ENCODE results near the gene SMS.
"Not testable (repeated sequence)": the region's sequence is repeated elsewhere in the genome, so short reads cannot be mapped to it uniquely, and the experiment has no call there.

SMS gene

DNA sequence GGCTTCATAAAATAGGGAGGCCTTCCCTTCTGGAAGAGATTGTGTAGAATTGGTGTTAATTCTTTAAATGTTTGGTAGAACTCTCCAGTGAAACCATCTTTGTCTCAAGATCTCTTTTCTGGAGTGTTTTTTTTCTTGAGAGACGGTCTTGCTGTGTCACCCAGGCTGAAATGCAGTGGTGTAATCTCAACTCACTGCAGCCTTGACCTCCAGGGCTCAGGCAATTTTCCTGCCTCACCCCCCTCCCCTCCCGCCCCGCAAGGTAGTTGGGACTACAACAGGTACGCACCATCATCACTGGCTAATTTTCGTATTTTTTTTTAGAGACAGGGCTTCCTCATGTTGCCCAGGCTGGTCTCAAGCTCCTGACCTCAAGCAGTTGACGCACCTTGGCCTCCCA lies 12.1 kb downstream of the SMS start:
- DNase-seq (ENCODE audit: low read depth): no peak

DNA sequence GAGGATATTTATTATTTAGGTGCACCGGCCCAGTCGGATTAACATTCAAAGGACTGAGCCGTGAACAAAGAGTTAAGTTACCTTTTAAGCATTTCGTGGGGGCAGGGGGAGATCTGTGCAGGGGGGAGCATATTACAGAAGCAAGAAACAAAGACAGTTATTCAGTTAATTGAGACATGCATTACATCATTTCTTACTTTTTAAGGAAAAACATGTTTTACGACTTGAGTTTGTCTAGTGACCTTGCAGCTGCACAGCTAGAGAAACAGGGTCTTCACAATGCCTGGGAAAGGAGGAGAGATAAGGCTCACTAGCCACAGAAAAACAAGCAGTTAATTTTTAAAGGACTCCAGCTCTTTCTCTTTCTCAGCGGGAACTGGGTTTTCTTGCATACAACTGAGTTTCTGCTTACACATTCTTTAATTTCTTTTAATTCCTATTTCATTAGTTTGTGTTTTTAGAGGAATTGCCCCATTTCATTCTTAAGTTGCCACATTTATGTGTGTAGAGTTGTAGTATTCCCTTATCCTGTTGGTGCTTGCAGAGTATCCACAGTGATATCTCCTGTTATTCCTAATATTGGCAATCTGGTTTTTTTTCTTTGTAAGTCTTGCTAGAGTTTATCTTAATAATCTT lies 12.8 kb downstream of the SMS start:
- not testable (repeated sequence) for DNase-seq (ENCODE audit: low read depth)

DNA sequence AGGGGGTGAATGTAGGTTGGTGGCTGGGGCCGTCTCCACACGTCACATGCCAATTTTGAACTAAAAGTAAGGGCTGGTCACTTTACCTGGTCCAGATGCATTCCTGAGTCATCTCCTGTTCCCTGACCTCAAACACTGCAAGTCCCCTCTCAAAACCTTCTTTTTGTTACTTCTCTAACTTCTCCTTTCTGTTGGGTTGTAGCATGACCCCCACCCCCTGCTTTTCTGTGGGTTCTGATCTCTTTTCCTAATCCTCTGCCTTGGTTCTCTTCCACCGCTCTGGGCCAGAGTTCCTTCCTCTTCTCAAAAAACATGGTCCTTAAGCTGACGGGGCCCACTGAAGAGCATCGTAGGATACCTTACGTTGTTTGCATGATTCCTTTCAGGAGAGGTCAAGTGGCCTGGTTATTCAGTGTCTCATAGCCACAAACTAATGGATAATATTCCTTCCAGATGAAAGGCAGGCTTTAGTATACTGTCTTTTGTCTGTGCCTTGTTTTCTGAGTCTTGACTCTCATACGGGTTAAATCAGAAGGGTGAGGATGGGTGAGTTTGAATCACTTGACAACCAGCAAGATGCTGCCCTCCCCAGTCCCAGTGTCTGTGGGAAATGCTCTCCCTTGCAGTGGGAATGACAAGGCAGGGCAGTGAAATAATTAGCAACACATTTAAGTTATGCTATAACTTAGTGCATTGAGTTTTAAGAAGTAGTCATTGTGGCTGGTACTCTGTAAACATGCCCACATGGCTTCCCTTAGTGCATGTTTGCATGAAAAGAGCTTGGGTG lies 15.1 kb downstream of the SMS start:
- DNase-seq (ENCODE audit: low read depth): no peak

DNA sequence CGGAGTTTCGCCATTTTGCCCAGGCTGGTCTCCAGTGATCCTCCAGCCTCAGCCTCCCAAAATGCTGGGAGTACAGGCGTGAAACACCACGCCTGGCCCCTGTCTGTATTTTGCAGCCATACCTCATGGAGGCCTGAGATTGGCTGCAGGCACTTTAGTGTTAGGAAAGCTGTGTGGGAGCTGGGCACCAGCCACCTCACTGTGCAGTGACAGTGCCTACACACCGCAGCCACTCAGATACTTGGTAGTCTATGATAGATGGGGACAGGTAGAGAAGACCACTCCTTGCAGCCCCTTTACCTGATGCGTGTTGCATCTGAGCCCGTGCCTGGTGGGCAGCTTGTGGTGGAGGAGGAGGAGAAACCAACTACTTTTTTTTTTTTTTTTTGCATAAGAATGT lies 16.3 kb downstream of the SMS start:
- DNase-seq (ENCODE audit: low read depth): no peak

DNA sequence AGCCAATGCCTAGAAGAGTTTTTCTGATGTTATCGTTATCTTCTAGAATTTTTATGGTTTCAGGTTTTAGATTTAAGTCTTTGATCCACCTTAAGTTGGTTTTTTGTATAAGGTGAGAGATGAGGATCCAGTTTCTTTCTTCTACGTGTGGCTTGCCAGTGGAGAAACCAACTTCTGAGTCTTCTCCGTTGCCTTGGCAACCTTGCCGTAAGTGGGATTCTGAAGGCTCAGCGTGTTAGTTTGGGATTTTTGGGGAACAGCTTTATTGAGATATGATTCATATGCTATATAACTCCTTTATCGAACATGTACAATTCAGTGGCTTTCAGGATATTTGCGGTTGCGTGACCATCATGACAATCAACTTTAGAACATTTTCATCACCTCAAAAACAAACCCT lies 17.7 kb downstream of the SMS start:
- no peak for DNase-seq (ENCODE audit: low read depth)

DNA sequence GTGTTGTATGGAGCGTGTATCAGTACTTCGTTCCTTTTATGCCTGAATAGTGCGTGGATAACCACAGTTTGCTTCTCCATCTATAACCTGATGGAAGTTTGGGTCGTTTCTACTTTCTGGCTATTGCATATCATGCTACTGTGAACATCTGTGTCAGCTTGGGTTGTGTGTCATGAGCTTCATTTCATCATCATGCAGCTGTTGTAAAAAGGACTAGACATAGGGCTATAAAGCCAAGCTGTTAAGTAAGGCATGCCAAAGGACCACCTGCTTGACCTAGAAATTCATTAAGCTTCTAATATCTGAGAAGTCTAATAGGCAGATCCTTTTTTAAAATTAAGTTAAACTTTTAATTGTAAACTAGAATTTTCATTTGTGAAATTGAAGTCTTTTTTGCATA lies 18.4 kb downstream of the SMS start:
- no peak for DNase-seq (ENCODE audit: low read depth)

DNA sequence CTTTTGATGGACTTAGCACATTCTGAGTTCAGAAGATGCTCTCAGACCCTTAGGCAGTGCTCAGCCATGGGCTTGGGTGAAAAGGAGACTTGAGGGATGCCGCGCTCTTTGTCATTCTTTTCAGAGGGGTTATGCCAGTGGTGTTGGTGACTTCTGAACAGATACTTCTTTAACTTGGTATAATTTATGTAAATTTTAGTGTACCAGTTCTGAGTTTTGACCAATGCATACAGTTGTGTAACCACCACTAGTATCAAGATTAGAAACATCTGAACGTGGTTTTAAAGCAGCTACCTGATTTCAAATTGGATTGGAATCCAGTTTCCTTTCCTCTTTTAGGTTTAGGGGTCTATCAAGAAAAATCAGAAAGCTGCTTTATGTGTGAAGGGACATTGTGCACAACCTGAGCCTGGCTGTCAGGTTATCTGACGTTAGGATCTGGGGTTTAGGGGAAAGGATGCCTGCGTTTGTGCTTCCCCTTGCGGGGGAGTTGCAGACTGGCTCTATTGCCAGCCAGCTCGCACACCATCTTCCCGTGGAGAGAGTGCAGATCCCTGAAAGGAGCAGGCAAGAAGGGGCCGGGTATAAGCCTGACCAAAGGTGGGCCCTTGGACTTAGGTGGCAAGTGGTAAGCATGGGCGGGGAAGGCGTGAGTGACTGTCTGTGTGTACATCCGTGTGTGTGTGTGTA lies 19.0 kb downstream of the SMS start:
- no peak for DNase-seq (ENCODE audit: low read depth)

DNA sequence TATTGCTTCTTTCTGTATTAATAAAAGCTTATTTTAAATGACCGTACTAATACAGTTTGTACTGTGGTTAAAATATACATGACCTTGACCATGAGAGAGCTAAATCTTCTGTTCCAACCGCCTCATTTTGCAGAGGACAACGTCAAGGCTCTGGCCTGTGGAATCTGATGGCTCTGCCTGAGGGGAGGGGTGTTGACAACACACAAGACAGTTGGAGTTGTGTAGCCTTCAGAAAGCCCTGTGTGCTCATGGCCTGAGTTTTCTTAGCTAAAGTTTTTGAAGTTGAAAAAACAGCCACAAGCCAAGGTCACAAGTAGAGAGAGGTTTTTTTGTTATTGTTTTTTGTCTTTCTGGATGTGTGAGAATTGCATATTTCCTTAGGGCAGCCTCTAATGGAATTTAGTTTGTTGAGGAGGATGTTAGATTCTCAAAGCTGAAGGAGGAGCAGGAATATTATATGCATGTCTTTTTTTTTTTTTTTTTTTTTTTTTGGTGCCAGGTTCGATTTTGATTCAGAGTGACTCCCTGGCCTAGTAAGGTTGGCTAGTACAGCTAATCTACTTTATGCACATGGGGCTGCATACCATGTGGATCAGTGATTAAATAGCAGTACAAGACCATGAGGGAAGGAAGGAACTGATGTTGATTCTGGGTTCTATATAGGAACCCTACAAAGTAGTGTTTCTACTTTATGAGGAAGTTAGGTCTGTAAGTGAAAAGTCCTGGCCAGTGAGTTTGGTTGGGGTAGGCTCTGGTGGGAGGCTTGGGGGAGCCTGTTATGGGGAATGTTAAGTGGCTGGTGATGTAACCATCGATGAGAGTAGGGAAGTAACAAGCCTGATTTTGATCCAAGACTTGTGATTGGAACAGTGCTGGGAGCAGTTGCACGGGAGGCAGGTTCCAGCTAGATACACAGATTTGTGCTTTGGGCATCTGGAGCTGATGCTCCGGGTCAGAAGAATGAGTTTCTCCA lies 20.3 kb downstream of the SMS start:
- DNase-seq (ENCODE audit: low read depth): no peak

DNA sequence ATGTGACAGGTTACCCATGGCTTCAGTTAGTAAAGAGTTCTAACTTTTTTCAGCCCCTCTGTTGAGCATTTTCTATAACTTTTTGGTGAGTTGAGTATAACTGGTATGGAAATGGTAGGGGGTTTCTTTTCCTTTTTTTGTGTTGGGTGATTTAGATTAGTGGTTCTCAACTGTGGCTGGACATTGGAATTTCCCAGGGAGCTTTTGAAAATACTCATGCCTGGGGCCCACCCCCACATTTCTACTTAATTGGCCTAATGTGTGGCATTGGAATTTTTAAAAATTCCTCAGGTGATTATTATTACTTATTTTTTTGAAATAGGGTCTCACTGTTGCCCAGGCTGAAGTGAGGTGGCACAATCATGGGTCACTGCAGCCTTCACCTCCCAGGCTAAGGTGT lies 21.9 kb downstream of the SMS start:
- no peak for DNase-seq (ENCODE audit: low read depth)

DNA sequence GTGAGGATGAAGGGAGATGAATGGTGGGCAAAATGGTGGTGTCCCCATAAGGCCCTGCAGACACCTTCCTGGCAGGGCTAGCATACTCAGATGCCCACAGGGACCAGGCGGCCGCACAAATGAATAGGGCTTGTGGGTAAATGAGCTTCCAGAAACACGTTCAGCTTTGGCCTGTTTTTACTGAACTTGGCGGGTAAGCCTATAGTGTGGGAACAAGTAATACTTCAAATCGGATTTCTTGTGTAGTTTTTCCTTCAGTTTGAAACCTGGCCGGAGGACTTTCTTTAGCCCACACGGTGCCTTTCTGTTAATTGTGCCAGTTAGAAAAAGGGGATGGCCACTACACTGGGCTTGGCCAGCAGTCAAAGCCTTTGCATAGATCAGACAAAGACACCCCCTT lies 22.8 kb downstream of the SMS start:
- DNase-seq (ENCODE audit: low read depth): no peak

DNA sequence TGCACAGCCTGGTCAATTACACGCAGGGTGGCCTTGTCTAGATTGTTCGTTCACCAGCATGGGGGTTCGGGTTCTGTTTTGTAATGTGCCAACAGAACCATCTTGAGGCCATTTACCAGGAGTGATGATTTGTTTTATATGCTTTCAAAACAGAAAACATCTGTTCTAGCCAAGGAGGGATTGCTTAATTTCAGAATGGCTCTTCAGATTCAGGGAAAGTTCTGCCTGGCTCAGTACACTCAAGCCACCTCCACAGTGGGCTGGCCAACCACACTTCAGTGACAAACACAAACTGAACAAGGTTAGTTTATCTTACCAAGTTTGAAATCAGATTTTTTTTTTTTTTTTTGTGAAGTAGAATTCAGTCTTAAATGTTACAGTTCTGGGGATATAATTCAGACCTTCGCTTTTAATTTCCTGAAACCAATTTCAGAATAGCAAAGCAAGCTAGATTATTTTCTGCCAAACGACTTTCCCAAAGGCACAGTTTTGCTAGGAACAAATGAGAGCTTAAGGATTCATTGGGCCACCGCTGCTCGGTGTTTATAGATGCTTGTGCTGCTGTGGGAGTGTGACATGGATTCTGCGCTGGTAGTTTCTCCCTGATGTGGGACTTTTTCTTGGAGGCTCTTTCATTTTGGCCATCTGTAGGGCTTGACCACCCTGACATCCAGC lies 23.4 kb downstream of the SMS start:
- DNase-seq (ENCODE audit: low read depth): no peak

DNA sequence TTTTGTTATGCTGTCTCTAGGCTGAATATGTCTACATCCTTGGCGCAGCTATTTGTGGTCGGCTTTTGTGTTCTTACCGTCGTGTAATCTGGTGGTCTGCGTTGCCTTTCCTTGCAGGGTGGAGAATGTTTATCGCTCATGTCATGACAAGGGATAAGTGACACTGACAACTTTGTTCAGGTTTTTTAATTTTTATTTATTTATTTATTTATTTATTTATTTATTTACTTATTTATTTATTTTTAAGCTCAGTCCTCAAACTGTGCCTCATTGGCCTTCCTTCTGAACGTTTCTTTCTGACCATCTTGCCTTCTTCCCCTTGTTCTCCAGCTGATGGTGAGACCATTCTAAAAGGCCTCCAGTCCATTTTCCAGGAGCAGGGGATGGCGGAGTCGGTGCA lies 26.4 kb downstream of the SMS start:
- no peak for DNase-seq (ENCODE audit: low read depth)

DNA sequence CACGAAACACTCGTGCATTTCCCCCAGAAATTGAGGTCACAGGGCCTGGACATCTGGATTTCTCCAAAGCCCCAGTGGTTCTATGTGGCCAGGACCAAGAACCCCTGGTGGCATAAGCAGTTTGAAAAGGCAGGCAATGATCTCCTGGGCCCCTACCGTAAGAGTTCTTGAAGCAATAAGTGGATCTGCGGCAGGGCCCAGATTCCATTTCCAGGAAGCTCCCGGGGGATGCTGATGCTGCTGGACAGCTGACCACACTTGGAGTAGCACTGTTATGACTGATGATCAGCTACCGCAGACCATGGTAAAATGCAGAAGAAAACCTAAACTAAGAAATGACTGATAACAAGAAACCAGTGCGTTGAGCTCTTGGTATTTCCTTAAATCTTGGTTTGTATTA lies 27.8 kb downstream of the SMS start:
- no peak for DNase-seq (ENCODE audit: low read depth)

DNA sequence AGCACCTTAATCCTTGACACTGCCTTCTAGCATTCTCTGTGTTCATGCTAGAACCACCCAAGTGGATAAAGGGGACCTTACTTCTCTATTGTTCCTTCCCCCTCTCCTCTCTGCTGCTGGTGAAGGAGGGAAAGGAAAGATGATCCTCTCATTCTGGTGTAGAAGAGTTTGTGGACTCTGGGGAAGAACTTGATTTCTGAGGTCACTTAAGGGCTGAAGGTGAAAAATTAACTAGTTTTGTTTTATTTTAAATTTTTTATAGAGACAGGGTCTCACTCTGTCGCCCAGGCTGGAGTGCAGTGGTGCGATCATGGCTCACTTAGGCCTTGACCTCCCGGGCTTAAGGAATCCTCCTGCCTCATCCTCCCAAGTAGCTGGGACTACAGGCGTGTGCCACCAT lies 29.8 kb downstream of the SMS start:
- no peak for DNase-seq (ENCODE audit: low read depth)

DNA sequence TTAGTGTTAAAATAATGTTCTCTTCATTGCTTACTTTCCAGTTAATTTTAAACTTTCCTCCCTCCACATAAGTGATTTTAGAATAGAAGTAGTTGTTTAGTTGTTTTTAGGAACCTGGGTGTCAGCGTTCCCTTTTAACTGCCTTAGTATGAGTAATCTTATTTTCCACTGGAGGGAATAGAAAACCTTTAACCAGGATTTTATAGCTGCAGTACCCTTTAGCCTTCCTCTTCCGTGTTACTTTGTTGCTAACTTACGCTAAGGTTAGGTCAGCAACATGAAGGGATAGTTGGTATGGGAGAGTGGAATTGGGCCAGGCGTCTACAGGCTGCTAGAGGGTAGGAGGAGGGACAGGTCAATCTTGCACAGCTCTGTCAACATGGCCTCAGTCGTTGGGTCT lies 31.5 kb downstream of the SMS start:
- no peak for DNase-seq (ENCODE audit: low read depth)

DNA sequence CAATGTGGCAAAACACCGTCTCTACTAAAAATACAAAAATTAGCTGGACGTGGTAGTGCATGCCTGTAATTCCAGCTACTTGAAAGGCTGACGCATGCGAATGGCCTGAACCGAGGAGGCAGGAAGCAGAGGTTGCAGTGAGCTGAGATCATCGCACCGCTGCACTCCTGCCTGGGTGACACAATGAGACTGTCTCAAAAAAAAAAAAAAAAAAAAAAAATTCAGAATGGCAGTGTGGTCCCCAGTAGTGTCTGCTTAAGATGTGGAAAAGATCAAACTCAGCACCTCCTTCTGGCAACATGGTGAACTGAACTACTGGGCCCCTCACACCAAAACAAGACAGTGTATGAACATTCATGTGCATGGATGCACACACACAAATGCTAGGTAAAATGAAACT lies 32.2 kb downstream of the SMS start:
- peak; percentile 7 for DNase-seq (ENCODE audit: low read depth)

DNA sequence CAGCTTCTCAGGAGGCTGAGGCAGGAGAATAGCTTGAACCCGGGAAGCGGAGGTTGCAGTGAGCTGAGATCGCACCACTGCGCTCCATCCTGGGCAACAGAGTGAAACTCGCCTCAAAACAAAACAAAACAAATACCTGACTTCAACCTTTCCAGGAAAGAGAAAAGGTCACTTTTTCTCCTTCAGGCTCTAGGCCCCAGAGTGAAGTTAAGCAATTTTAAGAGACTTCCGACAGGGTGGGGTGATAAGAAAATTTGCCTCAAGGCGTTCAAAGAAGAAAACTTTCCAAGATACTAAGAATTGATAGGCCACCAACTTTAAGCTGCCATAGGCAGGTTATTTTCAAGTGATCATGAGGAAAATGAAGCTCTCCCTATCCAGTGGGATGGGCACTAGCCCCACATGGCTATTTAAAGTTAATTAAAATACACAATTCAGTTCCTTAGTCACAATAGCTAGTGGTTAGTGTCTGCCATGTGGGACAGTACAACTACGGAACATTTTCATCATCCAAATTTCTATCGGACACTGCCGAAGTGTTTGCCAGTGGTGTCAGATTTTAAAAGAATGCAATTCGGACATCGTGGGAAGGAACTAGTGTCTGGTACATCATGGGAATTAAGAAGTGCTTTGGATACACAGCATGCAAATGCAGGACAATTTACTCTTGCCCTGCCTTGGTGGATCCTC lies 33.0 kb downstream of the SMS start:
- no peak for DNase-seq (ENCODE audit: low read depth)

DNA sequence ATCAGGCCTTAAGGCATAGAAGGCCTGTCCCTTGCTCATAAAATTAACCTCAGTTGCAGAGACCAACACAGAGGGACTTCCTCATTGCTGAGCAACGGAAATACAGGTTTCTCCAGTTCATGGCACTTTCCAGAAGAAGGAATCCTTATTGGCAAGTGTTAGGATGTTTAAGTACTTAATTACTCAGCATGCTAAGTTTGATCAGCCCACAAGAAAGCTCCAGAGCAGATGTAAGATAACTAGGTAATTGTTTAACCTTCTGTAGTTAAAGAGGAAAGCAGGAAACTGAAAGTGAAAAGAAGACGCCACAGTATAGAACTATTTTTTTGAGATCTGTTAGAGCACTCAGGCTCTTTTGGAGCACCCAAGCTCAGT lies 33.5 kb downstream of the SMS start:
- no peak for DNase-seq (ENCODE audit: low read depth)

DNA sequence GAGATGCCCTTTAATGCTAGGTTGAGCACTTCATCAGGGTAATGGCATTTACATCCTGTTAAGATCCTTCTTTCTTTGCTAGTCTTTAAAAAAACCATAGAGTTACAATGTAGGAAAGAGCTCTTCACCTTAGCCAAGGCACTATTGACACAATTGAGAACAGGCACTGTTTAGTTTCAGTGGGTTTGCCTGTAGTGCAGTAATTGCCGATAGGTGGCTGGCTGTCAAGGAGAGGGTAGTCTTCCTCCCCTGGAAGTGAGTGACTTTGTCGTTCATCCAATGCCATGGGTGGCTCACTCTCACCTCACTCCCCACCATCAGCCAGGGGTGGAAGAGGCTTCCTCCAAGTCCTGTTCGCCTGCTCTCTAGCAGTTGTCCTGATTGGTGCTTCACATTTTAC lies 34.7 kb downstream of the SMS start:
- DNase-seq (ENCODE audit: low read depth): no peak

DNA sequence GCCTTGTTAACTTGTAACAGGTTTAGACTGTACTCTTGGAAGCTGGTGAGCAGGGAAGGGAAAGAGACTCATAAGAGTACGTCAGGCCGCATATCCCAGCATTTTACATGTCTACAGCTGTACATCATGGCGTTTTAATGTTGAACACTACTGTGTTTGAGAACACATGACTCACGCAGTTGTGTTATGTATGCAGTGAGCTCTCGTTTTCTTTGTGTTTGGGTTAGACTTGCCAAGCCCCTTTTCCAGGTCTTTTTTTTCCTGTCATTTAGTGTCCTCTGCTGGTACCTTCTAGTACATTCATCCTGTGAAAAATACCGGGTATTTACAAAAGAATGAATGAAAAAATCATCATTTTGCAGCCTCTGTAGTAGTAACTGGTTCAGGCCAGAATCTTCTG lies 35.3 kb downstream of the SMS start:
- DNase-seq (ENCODE audit: low read depth): no peak

DNA sequence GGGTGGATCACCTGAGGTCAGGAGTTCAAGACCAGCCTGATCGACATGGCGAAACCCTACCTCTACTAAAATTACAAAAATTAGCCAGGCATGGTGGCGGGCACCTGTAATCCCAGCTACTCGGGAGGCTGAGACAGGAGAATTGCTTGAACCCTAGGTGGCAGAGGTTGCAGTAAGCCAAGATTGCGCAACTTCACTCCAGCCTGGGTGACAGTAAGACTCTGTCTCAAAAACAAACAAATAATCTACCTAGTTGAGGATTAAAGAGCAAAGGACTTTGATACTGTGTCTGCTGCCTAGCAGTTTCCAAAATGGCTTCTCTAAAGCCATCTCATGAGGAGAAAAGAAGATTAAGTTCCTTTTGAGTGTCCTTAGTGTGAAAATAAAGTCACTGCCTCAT lies 37.8 kb downstream of the SMS start:
- DNase-seq (ENCODE audit: low read depth): no peak
